GM18499 (cell line): ENCODE results near the gene RHBDF1.

Experiments used
- ATAC-seq: cut with Tn5 transposase; IDR thresholded peaks from one replicate; pipeline ENCODE4 v1.9.1; 2021; ENCODE audit warnings: moderate number of reproducible peaks; ENCODE audit not compliant: insufficient read depth, unreplicated experiment

RHBDF1 gene

DNA sequence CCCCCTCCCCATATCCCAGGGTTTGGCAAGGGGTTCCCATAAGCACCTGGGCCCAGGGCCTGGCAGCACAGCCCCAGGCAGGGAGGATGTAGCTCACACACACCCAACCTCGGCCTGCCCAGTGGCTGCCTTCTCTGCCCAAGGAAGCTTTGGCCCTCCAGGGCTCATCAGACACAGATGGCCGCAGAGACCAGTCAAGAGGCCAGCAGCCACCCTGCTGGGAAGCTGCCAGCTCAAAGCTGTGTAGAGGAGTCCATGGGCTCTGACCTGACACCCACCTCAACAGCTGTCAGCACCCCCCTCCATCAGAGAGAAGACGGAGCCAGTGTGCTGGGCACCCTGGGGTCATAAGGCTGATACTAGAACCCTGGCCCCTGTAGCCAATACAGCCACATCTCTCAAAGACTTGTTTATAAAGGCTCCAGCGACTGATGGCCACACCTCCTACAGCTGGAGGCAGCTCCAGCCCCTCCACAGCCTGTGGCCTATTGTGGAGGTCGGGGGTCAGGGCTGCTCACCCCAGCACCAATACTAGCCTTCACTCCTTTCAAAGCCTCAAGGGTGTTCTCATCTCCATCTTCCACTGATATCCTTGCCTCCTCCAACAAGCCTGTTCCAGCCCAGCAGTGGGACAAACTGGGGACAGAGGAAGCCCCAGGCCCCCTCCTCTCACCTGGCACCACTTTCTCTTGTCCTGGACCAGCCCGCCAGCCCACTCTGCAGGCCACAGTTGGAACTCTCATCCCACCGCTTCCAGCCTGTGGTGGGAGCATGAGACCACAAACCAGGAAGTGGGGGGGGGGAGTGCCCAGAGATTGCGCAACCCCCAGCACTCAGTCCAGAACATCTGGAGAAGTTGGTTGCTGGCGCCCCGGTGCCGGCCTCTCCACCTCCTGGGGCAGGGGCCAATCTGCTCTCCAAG, 3.4 kb upstream of the RHBDF1 start:
- ATAC-seq, result no peak

DNA sequence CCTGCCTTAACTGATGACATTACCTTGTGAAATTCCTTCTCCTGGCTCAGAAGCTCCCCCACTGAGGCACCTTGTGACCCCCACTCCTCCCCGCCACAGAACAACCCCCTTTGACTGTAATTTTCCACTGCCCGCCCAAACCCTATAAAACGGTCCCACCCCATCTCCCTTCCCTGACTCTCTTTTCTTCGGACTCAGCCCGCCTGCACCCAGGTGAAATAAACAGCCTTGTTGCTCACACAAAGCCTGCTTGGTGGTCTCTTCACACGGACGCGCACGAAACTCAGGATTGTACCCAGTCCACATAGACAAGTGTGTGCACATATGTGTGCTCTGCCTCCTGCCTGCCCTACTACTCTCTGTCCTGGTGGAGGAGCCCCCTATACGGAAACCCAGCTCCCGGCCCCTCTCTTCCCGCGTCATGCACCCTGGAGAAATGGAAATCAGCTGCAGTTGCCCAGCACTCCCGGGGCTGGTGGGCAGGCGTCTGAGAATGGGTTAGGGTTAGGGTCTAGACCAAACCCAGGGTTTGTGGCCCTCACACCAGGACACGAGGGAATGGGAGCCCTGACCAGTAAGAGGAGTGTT, 2.4 kb upstream of the RHBDF1 start:
- no peak for ATAC-seq

DNA sequence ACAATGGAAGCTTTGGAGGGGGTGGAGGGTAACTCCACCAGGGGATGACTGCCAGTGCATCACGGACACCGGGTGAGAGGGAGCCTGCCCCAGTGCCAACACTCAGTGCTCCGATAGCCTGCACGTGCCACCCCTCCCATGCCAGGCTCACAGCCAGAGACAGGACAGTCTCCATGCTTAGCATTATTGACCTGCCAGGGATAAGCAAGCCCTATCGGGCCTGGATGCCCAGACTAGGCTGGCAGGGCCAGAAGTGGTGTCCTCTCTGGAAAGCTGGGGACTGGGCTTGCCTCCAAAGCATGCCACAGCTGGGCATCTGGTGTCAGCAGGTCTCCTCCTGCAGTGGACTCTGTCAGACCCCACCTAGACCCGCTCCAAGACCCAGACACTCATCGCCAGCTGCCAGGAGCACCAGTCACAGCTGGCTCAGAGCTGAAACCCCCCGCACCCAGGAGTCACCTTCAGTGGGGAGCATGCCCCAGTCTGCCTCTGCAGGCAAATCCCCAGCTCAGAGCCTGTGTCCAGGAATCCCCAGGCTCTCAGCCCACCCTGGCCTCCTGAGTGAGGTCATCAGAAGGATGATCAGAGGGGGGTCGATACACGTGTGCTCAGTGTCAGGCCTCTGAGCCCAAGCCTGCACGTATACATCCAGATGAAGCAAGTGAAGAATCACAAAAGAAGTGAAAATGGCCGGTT, 1.8 kb upstream of the RHBDF1 start:
- ATAC-seq, result no peak

DNA sequence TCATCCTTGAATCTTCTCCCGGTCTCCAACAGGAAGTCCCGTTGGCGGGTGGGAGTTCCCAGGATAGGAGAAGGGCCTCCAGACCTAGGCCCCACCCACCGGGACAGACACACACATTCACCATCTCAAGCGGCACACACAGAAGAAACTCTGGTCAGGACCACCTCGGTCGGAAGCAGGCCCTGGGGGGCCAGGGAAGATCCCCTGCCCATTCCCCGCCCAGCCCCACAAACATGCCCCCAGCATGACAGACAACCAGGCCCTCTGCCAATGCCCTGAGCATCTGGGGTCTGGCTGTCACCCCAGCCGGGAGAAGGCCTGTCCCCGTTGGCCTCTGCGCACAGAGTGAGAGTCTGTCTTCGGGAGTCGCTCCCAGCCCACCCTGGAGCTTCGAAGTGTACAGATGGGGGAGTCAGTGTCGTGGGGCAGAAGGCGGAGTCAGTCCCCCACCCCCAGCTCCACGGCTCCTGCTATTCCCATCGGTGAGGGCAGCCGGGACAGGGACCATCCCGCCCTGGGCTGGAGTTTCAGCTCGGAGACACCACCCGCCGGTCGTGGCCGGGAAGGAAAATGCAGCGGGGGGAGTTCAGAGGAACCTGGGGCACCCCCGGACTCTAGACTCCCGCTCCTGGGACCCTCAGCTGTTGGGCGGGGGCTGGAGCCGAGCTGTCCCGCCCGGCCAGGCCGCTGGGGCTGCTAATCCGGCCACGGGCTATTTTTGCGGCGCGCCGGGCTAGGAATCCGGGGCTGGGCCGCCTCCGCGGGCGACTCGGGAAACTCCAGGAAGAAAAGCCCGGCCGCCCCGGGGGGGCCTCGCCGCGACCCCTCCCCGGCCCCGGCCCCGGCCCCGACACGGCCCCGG, 660 bp downstream of the RHBDF1 start:
- no peak for ATAC-seq

DNA sequence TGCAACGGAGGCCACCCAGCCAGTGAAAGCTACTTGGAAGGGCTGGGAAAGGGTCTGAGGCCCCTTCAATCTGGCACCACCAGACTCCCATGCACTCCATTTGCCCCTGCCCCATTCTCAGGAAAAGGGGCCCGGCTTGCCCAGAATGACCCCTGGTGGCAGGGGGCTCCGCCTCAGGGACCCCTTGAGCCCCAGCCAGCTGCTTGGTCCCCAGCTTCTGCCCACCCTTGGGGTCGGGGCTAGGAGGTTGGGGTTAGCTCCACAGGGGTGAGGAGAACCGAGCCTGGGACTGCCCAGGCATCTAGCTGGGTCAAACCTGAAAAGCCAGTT, 1.3 kb downstream of the RHBDF1 start:
- no peak for ATAC-seq

DNA sequence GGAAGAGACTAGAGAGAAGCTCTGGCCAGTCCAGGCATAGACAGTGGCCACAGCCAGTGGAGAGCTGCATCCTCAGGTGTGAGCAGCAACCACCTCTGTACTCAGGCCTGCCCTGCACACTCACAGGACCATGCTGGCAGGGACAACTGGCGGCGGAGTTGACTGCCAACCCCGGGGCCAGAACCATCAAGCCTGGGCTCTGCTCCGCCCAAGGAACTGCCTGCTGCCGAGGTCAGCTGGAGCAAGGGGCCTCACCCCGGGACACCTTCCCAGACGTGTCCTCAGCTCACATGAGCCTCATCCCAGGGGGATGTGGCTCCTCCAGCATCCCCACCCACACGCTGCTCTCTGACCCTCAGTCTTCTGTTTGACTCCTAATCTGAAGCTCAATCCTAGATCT, 3.2 kb downstream of the RHBDF1 start:
- ATAC-seq, result no peak

DNA sequence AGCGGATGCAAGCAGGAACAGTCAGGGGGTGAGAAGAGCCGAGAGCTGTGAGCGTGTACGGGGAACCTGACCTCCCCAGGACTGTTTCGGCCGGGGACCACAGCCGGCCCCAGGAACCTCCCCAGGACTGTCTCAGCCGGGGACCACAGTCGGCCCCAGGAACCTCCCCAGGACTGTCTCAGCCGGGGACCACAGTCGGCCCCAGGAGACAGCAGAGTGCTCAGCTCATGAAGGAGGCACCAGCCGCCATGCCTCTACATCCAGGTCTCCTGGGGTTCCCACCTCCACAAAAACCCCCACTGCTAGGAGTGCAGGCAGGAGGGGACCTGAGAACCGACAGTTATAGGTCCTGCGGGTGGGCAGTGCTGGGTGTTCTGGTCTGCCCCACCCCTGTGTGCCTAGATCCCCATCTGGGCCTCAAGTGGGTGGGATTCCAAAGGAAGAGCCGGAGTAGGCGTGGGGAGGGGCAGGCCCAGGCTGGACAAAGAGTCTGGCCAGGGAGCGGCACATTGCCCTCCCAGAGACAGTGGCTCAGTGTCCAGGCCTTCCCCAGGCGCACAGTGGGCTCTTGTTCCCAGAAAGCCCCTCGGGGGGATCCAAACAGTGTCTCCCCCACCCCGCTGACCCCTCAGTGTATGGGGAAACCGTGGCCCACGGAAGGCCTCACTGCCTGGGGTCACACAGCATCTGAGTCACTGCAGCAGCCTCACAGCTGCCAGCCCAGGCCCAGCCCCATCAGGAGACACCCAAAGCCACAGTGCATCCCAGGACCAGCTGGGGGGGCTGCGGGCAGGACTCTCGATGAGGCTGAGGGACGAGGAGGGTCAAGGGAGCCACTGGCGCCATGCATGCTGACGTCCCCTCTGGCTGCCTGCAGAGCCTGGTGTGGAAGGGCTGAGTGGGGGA, 4.3 kb downstream of the RHBDF1 start:
- no peak for ATAC-seq

DNA sequence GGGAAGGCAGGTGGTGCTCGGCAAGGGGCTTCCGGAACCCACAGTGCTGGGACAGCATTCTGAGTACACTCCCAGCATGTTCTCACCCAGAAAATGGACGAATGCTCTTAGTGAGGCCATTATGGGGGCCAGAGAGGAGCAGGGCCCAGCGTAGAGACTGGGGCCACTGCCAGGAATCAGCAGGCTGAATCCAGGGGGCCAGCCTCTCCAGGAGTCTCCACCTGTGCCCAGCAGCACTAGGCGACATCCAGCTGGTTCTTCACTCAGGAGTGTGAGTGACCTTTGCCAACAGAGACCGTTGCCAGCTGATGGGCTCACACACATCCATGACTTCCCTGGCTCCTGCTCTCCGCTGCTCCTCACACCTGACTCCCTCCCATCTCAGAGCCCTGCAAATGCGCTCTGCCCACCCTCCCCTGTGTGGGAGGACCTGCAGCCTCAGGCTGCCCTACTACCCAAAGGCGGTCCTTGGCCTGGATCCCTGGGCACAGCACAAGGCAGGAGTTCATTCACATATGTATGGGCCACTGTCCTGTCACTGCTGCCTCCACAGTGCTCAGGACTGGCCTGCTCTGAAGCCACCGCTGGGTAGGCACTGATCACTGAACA, 5.1 kb downstream of the RHBDF1 start:
- no peak for ATAC-seq

DNA sequence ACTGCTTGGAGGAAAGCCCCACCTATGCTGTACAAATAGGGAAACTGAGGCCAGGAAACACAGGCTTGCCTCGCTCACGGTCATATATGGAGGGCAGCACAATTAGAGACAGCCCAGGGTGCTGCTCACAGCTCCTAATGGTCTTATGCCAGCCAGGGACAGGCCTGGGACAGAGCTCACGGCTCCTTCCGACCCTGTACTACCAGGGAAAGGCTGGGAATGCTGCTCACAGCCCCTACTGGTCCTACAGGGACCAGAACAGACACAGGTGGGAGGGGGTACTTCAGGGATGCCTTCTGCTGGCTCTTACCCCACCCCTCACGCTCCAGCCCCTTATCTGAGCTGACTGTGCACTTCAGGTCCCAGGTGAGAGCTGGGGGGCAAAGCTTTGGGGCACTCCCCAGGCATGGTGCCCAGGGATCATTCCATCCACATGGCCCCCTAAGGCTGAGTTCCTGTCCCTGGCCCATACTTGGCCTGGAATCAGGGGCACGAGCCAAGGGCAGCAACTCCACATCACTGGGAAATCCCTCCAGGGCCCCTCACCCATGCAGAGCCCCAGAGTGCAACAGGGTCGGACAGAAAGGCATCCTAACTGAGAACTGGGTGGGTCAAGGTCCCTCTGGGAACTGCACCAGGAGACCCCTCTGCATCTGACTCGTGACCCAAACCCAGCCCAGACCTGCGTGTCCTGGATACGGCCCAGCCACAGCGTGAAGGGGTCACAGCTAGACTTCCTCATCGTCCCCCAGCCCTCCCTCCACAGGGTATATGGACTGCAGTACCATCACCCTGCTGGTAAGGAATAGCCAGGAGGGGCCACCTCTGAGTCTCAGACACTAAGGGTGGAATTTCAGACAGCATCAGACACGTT, 5.9 kb downstream of the RHBDF1 start:
- no peak for ATAC-seq

DNA sequence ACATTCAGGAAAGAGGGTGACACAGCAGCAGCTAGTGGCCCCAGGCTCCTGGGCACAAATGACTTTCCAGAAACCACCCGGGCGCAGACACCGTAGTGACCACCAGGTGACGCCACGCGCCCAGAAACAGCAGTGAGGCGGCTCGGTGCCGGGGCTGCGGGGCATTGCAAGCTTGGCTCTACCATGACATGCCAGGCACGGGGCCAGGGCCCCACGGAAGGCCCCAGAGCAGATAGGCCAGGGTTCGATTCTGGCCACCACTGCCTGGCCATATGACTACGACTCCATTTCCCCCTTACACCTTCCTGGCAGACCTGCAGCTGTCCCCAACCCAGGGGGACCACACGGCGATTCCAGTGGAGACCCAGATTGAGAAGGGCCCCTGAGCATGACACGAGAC, 6.7 kb downstream of the RHBDF1 start:
- no peak for ATAC-seq

DNA sequence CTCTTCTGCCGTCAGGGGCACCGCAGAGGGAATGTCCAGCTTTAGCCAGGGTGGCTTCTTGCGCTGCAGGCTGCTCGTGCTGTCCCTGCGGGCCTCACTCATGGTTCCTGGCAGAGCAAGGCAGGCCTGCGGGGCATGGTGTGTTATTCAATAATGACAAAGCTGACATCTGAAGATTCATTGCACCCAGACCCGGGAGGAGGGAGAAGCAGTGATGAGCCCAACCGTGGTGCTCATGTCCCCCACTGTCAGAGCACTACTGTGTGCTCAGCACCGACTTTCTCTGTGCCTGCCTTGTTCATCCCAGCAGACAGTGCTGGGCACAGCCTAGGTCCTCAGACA, 7.5 kb downstream of the RHBDF1 start:
- ATAC-seq, result no peak

DNA sequence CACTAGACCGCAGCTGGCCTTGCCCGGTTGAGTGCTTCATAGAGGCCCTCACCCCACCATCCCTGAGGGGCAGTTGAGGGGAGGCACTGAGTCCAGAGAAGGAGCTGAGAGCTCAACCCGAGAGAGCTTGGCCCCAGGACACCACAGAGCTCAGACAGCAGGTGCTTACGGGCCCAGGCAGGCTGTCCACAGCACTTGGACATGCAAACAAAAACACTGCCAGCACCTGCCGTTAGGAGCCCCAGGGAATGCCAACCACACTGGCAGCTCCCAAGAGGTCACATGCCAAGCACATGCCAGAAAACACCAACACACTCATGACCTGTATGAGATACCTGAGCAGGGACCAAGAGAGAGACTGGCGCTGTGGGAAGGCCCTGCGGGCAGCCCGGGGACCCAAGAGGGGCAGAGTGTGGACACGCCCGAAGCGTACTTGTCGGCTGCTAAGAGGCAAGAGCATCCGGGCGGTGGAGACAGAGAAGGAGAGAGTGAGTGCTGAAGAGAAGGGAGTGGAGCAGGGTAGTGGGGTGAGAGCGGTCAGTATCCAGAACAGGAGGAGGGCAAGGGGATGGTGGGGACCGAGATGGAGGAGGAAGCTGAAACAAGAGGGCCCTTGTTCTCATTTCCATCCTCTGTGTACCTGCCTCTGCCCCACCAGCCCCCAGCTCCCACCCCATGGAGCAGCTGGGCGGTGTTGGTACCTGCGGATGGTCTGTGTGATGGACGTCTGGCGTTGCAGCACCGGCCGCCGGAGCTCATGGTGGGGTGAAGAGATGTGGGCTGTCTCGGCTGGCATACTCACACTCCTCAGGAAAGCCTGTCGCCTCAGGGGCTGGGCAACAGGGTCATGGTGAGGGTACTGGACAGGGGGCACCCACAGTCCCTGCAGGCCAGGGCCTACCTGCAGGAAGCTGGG, 8.2 kb downstream of the RHBDF1 start:
- ATAC-seq, result no peak

DNA sequence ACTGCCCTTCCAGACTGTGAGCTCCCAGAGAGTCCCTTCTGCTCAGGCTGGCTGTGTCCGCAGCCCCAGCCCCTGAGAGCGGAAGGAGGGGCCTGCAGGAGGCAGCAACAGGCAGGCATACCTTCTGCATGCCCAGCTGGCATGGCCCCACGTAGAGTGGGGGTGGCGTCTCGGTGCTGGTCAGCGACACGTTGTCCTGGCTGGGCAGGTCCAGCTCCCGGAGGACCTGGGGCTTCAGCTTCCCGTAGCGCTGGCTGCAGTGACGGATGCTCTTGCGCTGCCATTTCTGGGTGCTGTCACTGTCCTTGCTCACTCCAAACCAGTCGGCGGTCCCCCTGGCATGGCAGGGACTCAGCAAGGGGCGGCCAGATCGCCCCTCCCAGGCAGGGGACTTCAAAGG, 9.0 kb downstream of the RHBDF1 start:
- ATAC-seq, result no peak

DNA sequence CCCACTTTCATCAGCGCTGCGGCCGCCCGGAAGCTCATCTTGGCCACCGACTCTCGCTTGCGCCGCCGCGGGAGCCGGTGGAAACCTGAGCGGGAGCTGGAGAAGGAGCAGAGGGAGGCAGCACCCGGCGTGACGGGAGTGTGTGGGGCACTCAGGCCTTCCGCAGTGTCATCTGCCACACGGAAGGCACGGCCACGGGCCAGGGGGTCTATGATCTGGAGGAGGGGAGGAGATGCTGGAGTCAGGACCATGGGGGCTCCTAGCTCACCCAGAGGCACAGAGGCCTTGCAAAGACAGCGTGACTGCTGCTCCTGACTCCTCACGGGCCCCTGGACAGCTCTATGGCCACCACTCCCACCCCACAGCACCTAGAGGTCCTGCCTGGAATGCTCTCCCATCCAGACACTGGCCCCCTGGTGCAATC, 9.5 kb downstream of the RHBDF1 start:
- no peak for ATAC-seq

DNA sequence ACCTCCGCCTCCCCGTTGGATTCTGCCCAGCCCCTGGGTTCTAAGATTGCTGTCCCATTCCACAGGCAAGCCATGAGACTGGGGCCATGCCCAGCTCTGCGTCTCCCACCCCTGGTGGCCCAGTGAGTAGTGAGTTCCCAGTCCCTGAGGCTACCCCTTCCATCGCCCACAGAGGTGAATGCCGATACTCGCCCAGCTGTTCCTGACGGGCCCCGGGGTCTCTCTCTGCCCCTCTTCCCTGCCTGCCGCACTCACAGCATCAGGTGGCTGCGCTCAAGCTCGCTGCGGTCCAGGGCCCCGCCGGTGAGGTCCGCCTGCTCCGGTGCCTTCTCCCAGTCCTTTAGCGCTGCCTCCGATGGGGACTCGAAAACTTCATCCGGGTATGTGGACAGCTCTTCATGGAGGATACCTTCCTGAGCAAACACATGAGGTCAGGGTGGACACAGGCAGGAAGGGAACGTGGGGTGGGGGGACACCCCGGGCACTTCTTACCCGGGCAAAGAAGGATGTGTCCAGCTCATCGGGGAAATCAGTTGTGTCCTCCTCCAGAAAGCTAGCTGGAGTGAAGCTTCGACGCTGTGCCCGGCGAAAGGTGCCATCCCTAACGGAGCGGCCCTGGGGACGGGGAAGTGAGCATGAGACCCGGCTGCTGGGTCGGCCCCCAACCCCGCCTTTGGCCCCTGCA, 10.0 kb downstream of the RHBDF1 start:
- no peak for ATAC-seq

DNA sequence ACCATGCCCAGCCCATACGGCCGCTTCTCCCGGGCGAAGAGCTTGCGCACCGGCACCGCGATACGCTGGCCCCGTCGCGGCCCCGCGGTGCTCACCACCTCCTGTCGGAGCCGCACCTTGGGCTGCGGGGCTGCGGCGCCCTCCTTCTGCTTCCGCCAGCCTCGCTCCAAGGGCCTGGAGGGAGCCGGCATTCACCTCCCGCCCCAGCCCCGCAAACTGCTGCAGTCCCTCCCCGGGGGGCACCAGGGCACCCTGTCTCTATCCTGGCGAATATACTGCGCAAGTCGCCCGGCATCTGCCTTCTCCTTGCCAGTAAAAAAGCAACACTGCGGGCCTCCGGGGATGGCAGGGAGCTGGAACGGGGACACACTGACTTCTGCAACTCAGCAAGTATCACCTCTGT, 10.6 kb downstream of the RHBDF1 start:
- ATAC-seq, result no peak
